Measurements from ENCODE around the gene MAN2A1.

The MAN2A1 gene

GRCh38 chr5:109682383-109682782, 7.3 kb upstream of the MAN2A1 start:
- DNase-seq = no peak

GRCh38 chr5:109685916-109686315, 3.8 kb upstream of the MAN2A1 start:
- DNase-seq = no peak

GRCh38 chr5:109688630-109688969, 1.1 kb upstream of the MAN2A1 start:
- no peak for DNase-seq

- DNase-seq = peak; percentile 82 to 86
These were observed 572 bp upstream of the MAN2A1 start for GRCh38 chr5:109688970-109689739.

- peak; percentile 60 to 68 for DNase-seq
These were observed 681 bp downstream of the MAN2A1 start for GRCh38 chr5:109690242-109690974.

GRCh38 chr5:109690975-109691574, 1.3 kb downstream of the MAN2A1 start:
- peak; percentile 58 to 64 for DNase-seq

GRCh38 chr5:109691996-109692395, 2.3 kb downstream of the MAN2A1 start:
- no peak for DNase-seq

GRCh38 chr5:109692852-109693251, 3.1 kb downstream of the MAN2A1 start:
- DNase-seq = no peak

GRCh38 chr5:109693535-109694400, 4.0 kb downstream of the MAN2A1 start:
- DNase-seq = no peak

GRCh38 chr5:109694451-109694891, 4.7 kb downstream of the MAN2A1 start:
- DNase-seq = no peak

- DNase-seq = no peak
These were observed 5.5 kb downstream of the MAN2A1 start for GRCh38 chr5:109695005-109695926.

GRCh38 chr5:109697339-109697738, 7.6 kb downstream of the MAN2A1 start:
- no peak for DNase-seq

- DNase-seq = no peak
These were observed 10.9 kb downstream of the MAN2A1 start for GRCh38 chr5:109700516-109701153.

GRCh38 chr5:109701252-109701651, 11.5 kb downstream of the MAN2A1 start:
- no peak for DNase-seq

GRCh38 chr5:109701792-109702191, 12.1 kb downstream of the MAN2A1 start:
- no peak for DNase-seq

- DNase-seq = no peak
These were observed 13.4 kb downstream of the MAN2A1 start for GRCh38 chr5:109703166-109703565.

GRCh38 chr5:109703829-109704228, 14.1 kb downstream of the MAN2A1 start:
- DNase-seq = no peak

GRCh38 chr5:109704282-109704952, 14.7 kb downstream of the MAN2A1 start:
- no peak for DNase-seq

GRCh38 chr5:109705596-109705995, 15.9 kb downstream of the MAN2A1 start:
- DNase-seq = no peak

- no peak for DNase-seq
These were observed 16.4 kb downstream of the MAN2A1 start for GRCh38 chr5:109706095-109706494.

GRCh38 chr5:109707531-109707930, 17.8 kb downstream of the MAN2A1 start:
- no peak for DNase-seq
